Stimulated activated CD4-positive, alpha-beta T cell treated with anti-CD3 and anti-CD28 coated beads, Interleukin-12 subunit alpha, Interleukin-12 subunit beta, amount 100 ng/mL, for 4 hours (primary cell): ENCODE data around the gene THOC2.
"Not testable (repeated sequence)": the region's sequence is repeated elsewhere in the genome, so short reads cannot be mapped to it uniquely, and the experiment has no call there.

Experiments used
- DNase-seq: peaks from one replicate; pipeline ENCODE4 v3.0.0-alpha.2; 2020

THOC2 gene

DNA sequence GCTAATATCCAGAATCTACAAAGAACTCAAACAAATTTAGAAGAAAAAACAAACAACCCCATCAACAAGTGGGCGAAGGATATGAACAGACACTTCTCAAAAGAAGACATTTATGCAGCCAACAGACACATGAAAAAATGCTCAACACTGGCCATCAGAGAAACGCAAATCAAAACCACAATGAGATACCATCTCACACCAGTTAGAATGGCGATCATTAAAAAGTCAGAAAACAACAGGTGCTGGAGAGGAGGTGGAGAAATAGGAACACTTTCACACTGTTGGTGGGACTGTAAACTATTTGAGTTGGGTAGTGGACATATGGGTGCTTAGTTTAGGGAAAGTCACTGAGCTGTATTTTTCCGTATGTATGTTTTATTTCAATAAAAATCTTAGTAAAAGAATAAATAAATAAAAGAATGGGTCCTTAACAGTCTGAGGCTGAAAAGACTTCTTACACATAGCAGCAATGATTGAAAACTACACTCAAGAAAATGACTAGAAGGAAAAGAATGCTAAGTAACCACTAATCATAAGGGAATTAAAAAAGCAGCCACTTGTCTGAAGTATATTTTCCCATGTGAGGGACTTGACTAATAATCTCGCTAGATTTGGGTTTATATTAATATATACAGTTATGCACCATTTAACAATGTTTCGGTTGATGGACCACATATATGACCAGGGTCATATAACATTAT lies 68.2 kb downstream of the THOC2 start:
- not testable (repeated sequence) for DNase-seq

DNA sequence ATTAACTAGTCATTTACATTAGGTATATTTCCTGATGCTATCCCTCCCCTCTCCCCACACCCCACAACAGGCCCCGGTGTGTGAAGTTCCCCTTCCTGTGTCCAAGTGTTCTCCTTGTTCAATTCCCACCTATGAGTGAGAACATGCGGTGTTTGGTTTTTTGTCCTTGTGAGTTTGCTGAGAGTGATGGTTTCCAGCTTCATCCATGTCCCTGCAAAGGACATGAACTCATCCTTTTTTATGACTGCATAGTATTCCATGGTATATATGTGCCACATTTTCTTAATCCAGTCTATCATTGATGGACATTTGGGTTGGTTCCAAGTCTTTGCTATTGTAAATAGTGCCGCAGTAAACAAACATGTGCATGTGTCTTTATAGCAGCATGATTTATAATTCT lies 69.1 kb downstream of the THOC2 start:
- not testable (repeated sequence) for DNase-seq

DNA sequence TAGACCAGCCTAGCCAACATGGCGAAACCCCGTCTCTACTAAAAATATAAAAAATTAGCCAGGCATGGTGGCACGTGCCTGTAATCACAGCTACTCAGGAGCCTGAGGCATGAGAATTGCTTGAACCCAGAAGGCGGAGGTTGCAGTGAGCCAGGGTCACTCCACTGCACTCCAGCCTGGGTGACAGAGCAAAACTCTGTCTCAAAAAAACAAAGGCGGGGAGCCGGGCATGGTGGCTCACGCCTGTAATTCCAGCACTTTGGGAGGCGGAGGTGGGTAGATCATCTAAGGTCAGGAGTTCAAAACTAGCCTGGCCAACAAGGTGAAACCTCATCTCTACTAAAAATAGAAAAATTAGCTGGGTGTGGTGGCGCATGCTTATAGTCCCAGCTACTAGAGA lies 76.3 kb downstream of the THOC2 start:
- not testable (repeated sequence) for DNase-seq

DNA sequence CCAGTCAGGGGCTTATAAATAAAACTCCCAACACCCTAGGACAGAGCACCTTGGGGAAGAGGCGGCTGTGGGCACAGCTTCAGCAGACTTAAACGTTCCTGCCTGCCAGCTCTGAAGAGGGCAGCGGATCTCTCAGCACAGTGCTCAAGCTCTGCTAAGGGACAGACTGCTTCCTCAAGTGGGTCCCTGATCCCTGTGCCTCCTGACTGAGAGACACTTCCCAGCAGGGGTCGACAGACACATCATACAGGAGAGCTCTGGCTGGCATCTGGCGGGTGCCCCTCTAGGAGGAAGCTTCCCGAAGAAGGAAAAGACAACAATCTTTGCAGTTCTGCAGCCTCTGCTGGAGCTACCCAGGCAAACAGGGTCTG lies 84.1 kb downstream of the THOC2 start:
- DNase-seq, result not testable (repeated sequence)

DNA sequence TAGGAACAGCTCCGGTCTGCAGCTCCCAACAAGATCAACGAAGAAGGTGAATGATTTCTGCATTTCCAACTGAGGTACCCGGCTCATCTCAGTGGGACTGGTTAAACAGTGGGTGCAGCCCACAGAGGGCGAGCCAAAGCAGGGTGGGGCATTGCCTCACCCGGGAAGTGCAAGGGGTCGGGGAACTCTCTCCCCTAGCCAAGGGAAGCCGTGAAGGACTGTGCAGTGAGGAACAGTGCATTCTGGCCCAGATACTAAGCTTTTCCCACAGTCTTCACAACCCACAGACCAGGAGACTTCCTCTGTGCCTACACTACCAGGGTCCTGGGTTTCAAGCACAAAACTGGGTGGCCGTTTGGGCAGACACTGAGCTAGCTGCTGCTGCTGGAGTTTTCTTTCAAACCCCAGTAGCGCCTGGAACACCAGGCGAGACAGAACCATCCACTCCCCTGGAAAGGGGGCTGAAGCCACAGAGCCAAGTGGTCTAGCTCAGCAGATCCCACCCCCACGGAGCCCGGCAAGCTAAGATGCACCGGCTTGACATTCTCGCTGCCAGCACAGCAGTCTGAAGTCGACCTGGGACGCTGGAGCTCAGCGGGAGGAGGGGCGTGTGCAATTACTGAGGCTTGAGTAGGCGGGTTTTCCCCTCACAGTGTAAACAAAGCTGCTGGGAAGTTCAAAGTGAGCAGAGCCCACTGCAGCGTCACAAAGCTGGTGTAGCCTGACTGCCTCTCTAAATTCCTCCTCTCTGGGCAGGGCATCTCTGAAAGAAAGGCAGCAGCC lies 84.6 kb downstream of the THOC2 start:
- DNase-seq, result no peak

DNA sequence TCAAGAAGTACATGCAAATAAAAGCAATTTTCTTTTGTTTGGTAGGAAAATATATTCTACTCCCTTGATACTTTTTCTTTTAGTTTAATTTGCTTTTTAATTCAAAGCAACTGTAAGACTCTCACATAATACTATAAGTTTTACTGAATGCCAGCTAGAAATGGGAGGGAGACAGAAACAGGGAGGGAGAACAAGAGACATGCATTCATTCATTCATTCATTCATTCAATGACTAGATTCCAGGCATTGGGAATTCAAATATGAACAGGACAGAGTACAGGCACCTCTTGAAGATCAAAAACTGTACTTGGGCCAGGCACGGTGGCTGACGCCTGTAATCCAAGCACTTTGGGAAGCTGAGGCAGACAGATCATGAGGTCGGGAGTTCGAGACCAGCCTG lies 85.6 kb downstream of the THOC2 start:
- DNase-seq, result no peak

DNA sequence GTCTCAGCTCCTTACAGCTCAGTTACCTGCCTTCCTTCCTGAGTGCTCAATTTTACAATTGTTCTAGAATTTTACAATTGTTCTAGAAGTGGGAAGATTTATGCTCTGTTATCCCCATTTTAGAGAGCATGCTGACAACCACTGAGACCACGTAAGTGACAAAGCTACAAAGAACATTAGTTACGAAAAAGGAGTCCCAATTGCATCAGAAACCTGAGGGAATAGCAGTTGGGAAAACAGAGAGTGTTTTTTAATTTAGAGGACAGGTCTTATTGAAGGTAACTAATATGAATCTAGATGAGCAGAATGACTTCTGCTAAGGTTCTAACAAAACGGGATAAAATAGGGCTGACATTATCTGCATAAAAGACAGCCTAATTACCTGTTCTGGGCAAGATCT lies 103.3 kb downstream of the THOC2 start:
- DNase-seq, result no peak

DNA sequence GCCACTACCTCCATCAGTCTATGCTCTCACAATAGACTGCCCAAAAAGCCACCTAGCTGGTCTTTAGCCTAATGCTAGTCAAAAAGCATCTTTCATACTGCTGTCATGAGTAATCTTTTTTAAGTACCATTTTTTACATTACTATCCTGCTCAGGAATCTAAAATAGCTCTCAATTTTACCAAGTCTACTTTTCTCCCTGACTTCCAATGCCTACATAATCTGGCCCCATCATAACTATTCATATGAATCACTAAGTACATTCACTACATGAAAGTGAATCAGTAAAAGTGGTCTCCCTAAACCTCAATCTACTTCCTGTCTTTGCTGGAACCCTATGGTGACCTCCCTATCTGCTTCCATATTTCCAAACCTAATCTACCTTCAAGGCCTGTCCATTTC lies 105.9 kb downstream of the THOC2 start:
- DNase-seq, result no peak

DNA sequence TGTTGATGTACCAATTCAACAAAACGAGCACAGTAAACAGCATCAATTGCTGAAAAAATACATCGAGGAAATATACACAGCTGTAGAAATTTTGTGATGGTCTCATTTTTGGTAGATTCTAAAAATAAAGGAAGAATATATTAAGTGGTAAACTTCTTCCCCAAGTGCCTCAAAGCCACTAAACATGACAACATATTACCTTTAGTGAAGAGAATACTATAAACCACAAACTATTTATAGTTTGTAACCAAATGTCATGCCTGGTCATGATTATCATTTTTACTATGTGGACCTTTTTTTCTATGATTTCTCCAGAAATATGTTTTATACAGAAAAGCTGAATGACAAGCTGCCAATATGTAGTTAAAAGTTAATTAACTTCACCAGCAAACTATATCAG lies 106.9 kb downstream of the THOC2 start:
- DNase-seq, result no peak

DNA sequence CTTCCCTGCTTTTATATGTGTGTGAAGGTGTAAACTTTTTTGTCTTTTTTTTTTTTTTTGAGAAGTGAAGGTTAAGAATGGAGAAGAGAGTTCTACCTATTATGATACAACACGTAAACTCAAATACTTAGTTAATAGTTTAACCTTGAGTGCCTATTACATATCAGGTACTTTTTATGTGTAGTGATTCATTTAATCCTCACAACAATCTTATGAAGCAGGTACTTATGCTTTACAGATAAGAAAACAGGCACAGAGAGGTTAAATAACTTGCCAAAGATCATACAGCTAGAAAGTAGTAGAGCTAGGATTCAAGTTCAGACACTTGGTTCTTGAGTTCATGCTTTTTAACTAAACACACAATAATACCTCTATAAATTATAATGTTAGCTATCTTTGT lies 107.4 kb downstream of the THOC2 start:
- no peak for DNase-seq

DNA sequence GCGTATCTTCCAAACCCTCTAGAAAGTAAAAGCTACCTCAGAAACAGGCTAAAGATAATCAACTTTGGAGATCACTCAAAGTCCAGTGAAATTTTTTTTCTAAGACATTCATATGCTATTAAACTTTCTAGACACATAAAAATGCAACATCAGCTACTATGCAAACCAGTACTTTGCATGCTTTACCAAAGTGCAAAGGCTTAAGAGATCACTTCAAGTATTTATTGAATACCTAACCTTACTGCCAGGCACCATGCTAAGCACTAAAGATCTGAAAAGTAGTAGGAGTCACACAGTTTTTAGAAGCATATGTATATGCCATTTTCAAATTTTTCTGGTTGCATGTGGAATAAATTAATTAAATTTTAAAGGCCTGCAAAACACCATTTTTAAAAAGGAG lies 115.8 kb downstream of the THOC2 start:
- no peak for DNase-seq

DNA sequence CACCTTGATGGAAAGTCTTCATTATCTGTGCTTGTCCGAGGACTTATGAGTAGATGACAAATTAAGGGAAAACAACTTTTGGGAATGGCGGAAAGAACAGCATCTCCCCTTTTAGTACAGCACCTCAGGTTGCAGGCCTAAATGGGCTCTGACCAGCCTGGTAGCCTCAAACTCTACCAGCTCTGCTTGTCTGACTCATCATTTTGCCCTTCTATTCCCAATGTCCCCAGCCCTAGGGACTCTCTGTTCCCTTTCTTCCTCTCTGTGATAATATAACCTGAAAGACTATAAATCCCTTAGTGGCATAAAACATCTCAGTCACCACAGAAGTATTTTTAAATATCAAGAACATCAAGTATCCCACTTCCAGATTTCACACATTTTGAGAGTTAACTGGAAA lies 121.9 kb downstream of the THOC2 start:
- DNase-seq, result no peak

DNA sequence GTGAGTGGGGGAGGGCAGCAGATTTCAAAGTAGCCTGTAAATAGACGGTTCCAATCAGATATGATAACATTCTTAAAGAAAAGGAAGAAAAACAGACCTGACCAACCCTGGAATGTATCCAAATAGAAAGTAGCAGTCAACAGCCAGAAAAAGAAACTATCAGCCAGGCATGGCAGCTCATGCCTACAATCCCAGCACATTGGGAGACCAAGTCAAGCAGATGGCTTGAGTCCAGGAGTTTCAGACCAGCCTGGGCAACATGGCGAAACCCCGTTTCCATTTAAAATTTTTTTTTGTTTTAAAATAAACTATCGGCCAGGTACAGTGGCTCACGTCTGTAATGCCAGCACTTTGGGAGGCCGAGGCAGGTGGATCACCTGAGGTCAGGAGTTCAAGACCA lies 125.0 kb downstream of the THOC2 start:
- DNase-seq, result no peak

DNA sequence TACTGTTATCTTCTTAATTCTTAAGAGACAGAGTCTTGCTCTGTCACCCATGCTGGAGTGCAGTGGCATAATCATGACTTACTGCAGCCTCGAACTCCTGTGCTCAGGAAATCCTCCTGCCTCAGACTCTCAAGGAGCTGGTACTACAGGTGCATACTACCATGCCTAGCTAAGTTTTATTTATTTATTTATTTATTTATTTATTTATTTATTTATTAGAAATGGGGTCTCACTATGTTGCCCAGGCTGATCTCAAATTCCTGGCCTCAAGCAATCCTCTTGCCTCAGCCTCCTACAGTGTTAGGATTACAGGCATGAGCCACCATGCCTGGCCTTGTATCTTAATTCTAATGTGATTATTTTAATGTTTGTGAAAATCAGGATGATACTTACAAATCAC lies 125.6 kb downstream of the THOC2 start:
- DNase-seq, result no peak

DNA sequence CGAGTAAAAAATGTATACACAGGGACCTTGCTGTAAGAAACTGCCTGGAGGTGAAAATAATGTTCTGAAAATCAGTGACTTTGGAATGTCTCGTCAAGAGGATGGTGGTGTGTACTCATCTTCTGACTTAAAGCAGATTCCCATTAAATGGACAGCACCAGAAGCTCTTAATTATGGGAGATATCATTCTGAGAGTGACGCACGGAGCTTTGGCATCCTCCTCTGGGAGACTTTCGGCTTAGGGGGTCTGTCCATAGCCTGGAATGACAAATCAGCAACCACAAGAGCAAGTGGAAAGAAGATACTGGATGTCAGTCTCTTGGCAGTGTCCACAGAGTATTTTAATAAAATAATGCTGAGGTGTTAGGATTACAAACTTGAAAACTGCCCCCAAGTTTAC lies 129.4 kb downstream of the THOC2 start:
- DNase-seq, result no peak

DNA sequence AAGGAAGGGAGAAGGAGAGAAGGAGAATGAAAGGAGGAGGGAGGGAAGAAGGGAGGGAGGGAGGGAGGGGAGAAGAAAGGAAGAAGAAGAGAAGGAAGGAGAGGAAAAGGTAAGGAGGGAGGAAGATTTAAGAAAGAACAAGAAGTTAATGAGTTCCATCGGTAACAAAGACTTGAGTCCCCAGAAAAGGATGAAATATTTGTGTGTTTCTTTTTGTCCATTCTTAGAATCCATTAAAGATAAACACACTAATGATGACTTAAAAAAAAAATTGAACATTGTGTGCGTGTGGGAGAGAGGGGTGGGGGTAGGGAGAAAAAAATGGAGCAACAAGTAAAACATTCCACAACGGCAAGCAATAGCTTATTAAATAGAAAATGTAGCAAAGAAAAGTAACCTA lies 131.4 kb downstream of the THOC2 start:
- no peak for DNase-seq

DNA sequence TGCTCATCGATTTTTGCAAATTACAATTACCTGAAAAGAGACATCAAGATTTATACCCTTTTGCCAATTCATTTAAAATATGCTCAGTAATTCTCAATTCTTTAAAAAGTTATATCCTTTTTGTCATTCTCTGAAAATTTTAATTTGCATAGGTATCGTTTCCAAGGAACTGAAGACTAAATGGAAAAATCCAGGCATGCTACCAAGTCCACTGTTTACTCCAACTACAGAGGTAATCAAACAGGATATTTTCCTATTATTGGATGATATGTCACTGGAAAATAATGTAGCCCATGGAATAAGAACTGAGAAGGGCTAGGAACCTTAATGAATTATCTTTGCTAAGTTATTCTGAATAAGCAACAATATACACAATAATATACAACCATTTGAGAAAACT lies 132.7 kb downstream of the THOC2 start:
- DNase-seq, result no peak

DNA sequence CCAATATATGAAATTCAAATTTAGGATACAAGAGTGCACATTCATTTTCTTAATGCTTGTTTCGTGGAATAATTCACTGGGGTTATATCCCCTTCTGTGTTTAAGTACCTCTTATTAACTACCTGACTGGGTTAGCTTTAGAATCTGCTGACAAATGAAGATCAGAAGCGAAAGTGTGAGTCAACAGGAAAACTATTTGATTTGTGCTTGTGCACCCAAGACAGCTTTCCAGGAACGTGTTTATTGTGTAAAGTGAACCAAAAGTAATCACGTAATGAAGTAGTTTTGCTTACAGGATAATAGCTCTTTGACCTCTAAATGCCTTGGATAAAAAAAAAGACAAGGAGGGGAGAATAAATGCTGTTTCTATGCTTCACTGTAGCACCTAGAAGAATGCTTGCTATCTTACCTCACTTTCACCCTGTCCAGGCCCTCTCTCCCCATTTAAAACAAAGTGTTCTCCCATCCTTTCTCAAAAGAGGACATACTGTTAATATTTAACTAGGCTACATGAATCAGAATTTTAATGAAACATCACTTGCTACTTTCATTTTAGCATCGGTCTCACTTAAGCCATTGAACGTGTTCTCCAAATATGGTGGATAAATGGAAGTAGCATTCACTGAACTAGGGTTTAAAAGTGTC lies 141.9 kb downstream of the THOC2 start:
- DNase-seq, result no peak

DNA sequence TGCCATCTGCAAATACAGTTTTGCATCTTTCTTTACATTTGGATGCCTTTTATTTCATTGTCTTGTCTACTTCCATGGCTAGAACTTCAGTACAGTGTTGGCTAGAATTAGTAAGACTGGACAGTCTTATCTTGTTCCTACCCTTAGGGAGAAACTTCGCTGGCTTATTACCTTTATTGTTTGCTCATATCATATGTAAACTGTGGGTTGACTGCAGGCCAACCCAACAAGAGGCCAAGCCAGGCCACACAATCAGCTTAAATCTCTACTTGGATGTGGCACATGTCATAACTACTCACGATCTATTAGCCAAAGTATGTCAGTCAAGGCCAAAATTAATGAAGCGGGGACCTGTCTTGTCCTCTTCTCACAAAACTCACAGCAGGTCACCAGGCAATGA lies 144.1 kb downstream of the THOC2 start:
- no peak for DNase-seq

DNA sequence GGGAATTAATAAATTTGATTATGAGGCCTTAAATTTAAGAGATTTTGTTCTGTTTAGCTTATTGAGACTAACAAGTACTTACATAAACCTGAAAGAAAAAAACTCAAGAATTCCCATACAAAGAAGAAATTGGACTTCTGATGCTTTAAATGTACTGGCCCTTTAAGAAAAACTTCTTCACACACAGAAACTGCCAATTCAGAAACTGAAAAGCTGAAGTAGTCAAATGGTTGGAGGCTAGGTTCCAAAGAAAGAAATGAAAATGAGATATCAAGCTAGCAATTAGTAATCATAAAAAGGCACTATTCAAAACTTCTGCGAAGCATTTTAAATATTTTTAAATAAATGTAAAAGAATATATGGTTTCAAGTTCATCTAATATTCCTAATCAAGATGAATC lies 151.3 kb downstream of the THOC2 start:
- no peak for DNase-seq

DNA sequence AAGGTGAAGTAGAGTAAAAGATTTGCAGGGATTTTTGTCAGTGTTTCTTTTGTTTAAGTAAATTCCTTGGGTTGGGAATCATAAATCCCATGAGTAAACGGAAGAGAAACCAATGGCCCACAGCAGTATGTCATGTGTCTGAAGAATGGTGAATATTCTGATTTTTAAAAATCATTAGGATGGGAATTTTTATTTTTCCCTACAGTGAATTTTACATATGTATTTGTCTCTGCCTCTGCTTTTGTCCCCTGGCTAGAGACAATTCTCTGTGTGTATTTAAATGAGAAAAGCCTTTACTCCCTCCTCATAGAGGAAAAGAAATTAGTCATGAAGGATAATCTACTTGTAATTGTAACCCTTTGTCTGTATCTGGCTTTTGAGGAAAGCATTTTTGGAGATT lies 152.1 kb downstream of the THOC2 start:
- no peak for DNase-seq

DNA sequence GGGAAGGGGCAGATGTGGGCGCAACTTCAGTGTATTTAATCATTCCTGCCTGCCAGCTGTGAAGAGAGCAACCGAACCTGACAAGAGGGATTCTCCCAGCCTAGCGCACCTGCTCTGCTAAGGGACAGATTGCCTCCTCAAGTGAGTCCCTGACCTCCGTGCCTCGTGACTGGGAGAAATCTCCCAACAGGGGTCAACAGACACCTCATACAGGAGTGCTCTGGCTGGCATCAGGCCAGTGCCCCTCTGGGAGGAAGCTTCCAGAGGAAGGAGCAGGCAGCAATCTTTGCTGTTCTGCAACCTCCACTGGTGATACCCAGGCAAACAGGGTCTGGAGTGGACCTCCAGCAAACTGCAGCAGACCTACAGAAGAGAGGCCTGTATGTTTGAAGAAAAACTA lies 158.8 kb downstream of the THOC2 start:
- DNase-seq, result not testable (repeated sequence)

DNA sequence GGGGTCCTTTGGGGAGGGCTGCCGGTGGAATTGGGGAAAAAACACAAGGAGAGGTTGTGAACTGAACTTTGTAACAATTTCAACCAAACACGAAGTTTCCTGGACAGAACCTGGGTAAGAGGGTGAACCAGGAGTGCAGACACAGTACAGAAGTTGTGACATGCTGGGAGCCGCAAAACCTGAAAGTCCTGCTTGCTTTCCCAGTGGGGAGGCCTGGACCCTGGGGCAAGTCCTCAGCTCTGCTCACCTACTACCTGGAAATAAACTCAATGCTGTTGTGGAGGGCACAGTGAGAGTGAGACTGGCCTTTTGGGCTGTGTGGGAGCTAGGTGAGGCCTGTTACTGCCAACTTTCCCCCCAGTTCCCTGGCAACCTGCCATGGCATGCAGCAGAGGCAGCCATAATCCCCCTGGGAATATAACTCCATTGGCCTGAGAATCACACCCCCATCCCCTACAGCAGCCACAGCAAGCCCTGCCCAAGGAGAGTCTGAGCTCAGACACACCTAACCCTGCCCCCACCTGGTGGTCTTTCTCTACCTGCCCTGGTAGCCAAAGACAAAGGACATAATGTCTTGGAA lies 162.8 kb downstream of the THOC2 start:
- DNase-seq, result no peak

DNA sequence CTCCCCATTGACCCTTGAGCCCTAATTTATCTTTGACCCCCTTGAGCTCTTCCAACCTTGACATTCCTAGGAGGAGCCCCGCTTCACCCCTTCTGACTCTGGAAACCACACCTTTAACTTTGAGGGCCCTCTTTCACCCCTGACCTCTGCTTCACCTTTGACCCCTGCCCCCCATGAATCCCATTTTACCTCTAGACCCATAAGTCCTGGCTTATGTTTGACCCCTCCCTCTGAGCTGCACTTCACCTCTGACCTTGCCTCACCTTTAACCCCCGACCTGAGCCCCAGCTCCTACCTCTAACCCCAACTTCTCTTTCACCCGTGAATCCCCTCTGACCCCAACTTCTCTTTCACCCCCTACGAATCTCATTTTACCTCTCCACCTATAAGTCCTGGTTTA lies 169.7 kb downstream of the THOC2 start:
- no peak for DNase-seq
